ENCODE data around the gene RAB11FIP2. TPM values are rescaled to one million over a fixed set of nuclear protein-coding genes. Genes with fewer than 3 reads are reported as not detected.

Gene RAB11FIP2
- total and polyA plus RNA-seq, 2 of the 4 experiments (the other 2 are of a cell fraction) = 3.6 to 16.1 TPM

DNA sequence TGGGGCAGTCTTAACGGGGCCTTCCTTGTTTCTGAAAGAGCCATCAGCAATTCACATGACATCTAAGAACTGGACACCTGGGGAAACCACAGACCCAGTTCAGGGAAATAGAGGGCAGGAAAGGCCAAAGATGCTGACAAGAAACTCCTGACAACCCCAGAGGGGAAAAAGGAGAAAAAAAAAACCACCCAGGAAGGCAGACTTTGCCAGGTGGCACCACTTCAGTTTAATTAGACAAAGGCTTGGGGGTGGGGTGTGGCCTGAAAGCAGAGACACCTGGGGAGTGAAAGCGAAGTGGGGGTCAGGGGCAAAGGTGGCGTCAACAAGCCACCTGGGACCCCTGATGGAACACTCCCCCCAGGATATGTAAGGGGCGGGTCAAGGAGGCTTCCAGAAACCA lies 53.6 kb downstream of the RAB11FIP2 start:
- no CpG with 5 or more reads among the region's 4 CpGs for WGBS, 2 experiments (ENCODE audit: extremely low coverage in 2 of 2, insufficient read length in 1 of 2)
- no peak for DNase-seq
- no peaks in the 10 kb centered on the region for H4K20me1 ChIP-seq (ENCODE audit: insufficient read depth, low read length)
- no peak overlapping the region for H3K18ac ChIP-seq (ENCODE audit: low read depth, low read length)
- dilution Hi-C loops (cut with HindIII; ENCODE audit: low sequenced_read_pairs, unreplicated experiment) = no loop called here
- no peak overlapping the region for H2AFZ ChIP-seq (replicated peaks; ENCODE audit: low read length, poor library complexity)
- no peak overlapping the region for H4K5ac ChIP-seq (ENCODE audit: low read depth, low read length)
- no peak overlapping the region for H4K91ac ChIP-seq (ENCODE audit: insufficient read depth, low read depth, low read length)
- no peak overlapping the region for H3K4ac ChIP-seq (ENCODE audit: low read depth, low read length)
- H3K36me3 ChIP-seq (ENCODE audit: control insufficient read depth, insufficient read depth, low read length) = no peaks in the 10 kb centered on the region
- no peak overlapping the region for H2BK15ac ChIP-seq (ENCODE audit: low read depth, low read length)
- H3K4me3 ChIP-seq (ENCODE audit: insufficient read depth, low read depth, low read length) = no peak overlapping the region
- H2BK20ac ChIP-seq (ENCODE audit: low read depth, low read length) = no peak overlapping the region
- in situ Hi-C loops (cut with MboI; ENCODE audit: low sequenced_read_pairs) = no loop called here
- no peaks in the 10 kb centered on the region for H3K4me1 ChIP-seq (ENCODE audit: control insufficient read depth, insufficient read depth, low read length)
- no peak overlapping the region for H3K27ac ChIP-seq (ENCODE audit: insufficient read depth, low read length)
- no peak overlapping the region for H3K9ac ChIP-seq (ENCODE audit: low read depth, low read length)
- H3K4me2 ChIP-seq (ENCODE audit: low read depth, low read length) = no peak overlapping the region
- no peak overlapping the region for H3K56ac ChIP-seq (ENCODE audit: extremely low read depth, insufficient read depth, low read length)
- no peaks in the 10 kb centered on the region for H3K79me1 ChIP-seq (ENCODE audit: low read depth in 1 of 2, low read length in 2 of 2)
- no peak overlapping the region for H2BK5ac ChIP-seq (ENCODE audit: low read depth, low read length, poor library complexity, severe bottlenecking)
- H3K27me3 ChIP-seq (ENCODE audit: control insufficient read depth, insufficient read depth, low read length) = no peaks in the 10 kb centered on the region
- no peak for TF ChIP-seq NFE2L2 (IDR thresholded peaks at IDR 0.05; ENCODE audit: low read depth, low read length)
- TF ChIP-seq MXI1 (IDR thresholded peaks at IDR 0.05; ENCODE audit: borderline replicate concordance, low read depth, low read length) = no peak
- no peak for TF ChIP-seq RFX5 (IDR thresholded peaks at IDR 0.05; ENCODE audit: low read depth, low read length)
- TF ChIP-seq, protein P1, sequence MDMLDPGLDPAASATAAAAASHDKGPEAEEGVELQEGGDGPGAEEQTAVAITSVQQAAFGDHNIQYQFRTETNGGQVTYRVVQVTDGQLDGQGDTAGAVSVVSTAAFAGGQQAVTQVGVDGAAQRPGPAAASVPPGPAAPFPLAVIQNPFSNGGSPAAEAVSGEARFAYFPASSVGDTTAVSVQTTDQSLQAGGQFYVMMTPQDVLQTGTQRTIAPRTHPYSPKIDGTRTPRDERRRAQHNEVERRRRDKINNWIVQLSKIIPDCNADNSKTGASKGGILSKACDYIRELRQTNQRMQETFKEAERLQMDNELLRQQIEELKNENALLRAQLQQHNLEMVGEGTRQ (IDR thresholded peaks at IDR 0.05; ENCODE audit: low read depth, low read length) = no peak
- TF ChIP-seq MAFK (IDR thresholded peaks at IDR 0.05; ENCODE audit: low read depth, low read length) = no peak
- TF ChIP-seq BHLHE40 (IDR thresholded peaks at IDR 0.05; ENCODE audit: low read depth, low read length) = no peak
- no peak for TF ChIP-seq MAZ (IDR thresholded peaks at IDR 0.05; ENCODE audit: borderline replicate concordance, low read depth, low read length)
- TF ChIP-seq, protein P2, sequence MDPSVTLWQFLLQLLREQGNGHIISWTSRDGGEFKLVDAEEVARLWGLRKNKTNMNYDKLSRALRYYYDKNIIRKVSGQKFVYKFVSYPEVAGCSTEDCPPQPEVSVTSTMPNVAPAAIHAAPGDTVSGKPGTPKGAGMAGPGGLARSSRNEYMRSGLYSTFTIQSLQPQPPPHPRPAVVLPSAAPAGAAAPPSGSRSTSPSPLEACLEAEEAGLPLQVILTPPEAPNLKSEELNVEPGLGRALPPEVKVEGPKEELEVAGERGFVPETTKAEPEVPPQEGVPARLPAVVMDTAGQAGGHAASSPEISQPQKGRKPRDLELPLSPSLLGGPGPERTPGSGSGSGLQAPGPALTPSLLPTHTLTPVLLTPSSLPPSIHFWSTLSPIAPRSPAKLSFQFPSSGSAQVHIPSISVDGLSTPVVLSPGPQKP (IDR thresholded peaks at IDR 0.05; ENCODE audit: borderline replicate concordance, low read depth, low read length) = no peak
- no peak for TF ChIP-seq RCOR1 (IDR thresholded peaks at IDR 0.05; ENCODE audit: insufficient replicate concordance, low read length)
- no peak for TF ChIP-seq POLR2A (IDR thresholded peaks at IDR 0.05; ENCODE audit: low read depth, low read length)
- no peak for TF ChIP-seq CEBPB (IDR thresholded peaks at IDR 0.05; ENCODE audit: low read depth, low read length)
- TF ChIP-seq, protein P3, sequence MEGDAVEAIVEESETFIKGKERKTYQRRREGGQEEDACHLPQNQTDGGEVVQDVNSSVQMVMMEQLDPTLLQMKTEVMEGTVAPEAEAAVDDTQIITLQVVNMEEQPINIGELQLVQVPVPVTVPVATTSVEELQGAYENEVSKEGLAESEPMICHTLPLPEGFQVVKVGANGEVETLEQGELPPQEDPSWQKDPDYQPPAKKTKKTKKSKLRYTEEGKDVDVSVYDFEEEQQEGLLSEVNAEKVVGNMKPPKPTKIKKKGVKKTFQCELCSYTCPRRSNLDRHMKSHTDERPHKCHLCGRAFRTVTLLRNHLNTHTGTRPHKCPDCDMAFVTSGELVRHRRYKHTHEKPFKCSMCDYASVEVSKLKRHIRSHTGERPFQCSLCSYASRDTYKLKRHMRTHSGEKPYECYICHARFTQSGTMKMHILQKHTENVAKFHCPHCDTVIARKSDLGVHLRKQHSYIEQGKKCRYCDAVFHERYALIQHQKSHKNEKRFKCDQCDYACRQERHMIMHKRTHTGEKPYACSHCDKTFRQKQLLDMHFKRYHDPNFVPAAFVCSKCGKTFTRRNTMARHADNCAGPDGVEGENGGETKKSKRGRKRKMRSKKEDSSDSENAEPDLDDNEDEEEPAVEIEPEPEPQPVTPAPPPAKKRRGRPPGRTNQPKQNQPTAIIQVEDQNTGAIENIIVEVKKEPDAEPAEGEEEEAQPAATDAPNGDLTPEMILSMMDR (conservative IDR thresholded peaks at IDR 0.05; ENCODE audit: low read depth, low read length) = no peak
- no peak for TF ChIP-seq RAD21 (IDR thresholded peaks at IDR 0.05; ENCODE audit: low read length)
- no peak for TF ChIP-seq CHD1 (IDR thresholded peaks at IDR 0.05; ENCODE audit: low read depth, low read length)
- TF ChIP-seq FOS (IDR thresholded peaks at IDR 0.05; ENCODE audit: low read depth, low read length) = no peak
- no peak for TF ChIP-seq SMC3 (IDR thresholded peaks at IDR 0.05; ENCODE audit: low read depth, low read length)
- H3K23ac ChIP-seq (ENCODE audit: low read depth, low read length) = no peak overlapping the region
- intact Hi-C loops (cut with micrococcal nuclease) = no loop called here
- no peaks in the 10 kb centered on the region for H3K9me3 ChIP-seq (ENCODE audit: control insufficient read depth, insufficient read depth, low read length)
- H2AK5ac ChIP-seq (ENCODE audit: low read depth, low read length) = no peak overlapping the region
- H3K9me1 ChIP-seq (ENCODE audit: insufficient read depth, low read length) = no peaks in the 10 kb centered on the region
- H4K8ac ChIP-seq (ENCODE audit: low read depth in 2 of 2, low read length in 2 of 2) = no peak overlapping the region
- no peak overlapping the region for H2BK120ac ChIP-seq (ENCODE audit: low read depth, low read length)
- no peak overlapping the region for H2AK9ac ChIP-seq (replicated peaks; ENCODE audit: low read depth, low read length, poor library complexity)
- no peak overlapping the region for H3K14ac ChIP-seq (replicated peaks; ENCODE audit: low read depth, low read length)
- CTCF ChIA-PET = no interaction called here
- POLR2A ChIA-PET (ENCODE audit: unreplicated experiment) = no interaction called here
- no peak for ATAC-seq (ENCODE audit: low read depth)
- BruUV-seq (replicated peaks) = no TSS peak
